Naive B cell (primary cell): ENCODE data around the gene CDH15. TPM values are rescaled to one million over a fixed set of nuclear protein-coding genes. Genes with fewer than 3 reads are reported as not detected.
A peak's percentile ranks its signal among the peaks of the same experiment; 100 is the strongest.
"Not testable (repeated sequence)": the region's sequence is repeated elsewhere in the genome, so short reads cannot be mapped to it uniquely, and the experiment has no call there.

Experiments
- ATAC-seq, 2 donors: fragments of 150-1000 bp; cut with Tn5 transposase; 2 replicates each; pipeline ENCODE4 v1.10.0; 2021; ENCODE audit warnings: low read depth in 2 of 2, mild to moderate bottlenecking in 2 of 2, moderate library complexity in 2 of 2
- DNase-seq: peaks from one replicate; pipeline ENCODE4 v3.0.0; 2022
- H3K27ac Mint-ChIP-seq, 6 donors: one replicate each; pipeline ENCODE4 v1.8.0; 2020 to 2022; ENCODE audit warnings: mild to moderate bottlenecking in 6 of 6, mixed read lengths in 6 of 6, moderate library complexity in 5 of 6, inconsistent platforms in 2 of 6
- H3K27me3 Mint-ChIP-seq, 3 donors: one replicate each; pipeline ENCODE4 v1.8.0; 2021 to 2022; ENCODE audit warnings: mixed read lengths in 3 of 3, mild to moderate bottlenecking in 1 of 3
- H3K36me3 Mint-ChIP-seq, 2 donors: one replicate each; pipeline ENCODE4 v1.8.0; 2020 to 2022; ENCODE audit warnings: mixed read lengths in 2 of 2, inconsistent platforms in 1 of 2, mild to moderate bottlenecking in 1 of 2
- H3K4me1 Mint-ChIP-seq, 3 donors: one replicate each; pipeline ENCODE4 v1.8.0; 2020 to 2022; ENCODE audit warnings: mixed read lengths in 3 of 3, inconsistent platforms in 1 of 3, mild to moderate bottlenecking in 1 of 3, moderate library complexity in 1 of 3
- H3K4me3 Mint-ChIP-seq, 8 donors: one replicate each; pipeline ENCODE4 v1.8.0; 2020 to 2022; ENCODE audit warnings: mild to moderate bottlenecking in 8 of 8, mixed read lengths in 8 of 8, moderate library complexity in 8 of 8, inconsistent platforms in 2 of 8
- H3K9me3 Mint-ChIP-seq, 7 donors: one replicate each; pipeline ENCODE4 v1.8.0; 2020 to 2022; ENCODE audit warnings: mixed read lengths in 7 of 7, mild to moderate bottlenecking in 5 of 7, inconsistent platforms in 2 of 7, moderate library complexity in 1 of 7
- polyA plus RNA-seq, 6 donors: library from polyadenylated mRNA; unstranded; fragments of 300-500 nt; fragmentation: Illumina TruSeq; gene quantifications; one replicate each; pipeline ENCODE4 v1.2.3, GENCODE V29; 2021; ENCODE audit warnings: low read depth in 6 of 6

CDH15 gene
- polyA plus RNA-seq, 6 donors from 2014 or later: not detected

GRCh38 chr16:89192186-89192955, 20.8 kb downstream of the CDH15 start:
- not testable (repeated sequence) for H3K36me3 Mint-ChIP-seq, H3K27ac Mint-ChIP-seq, H3K4me1 Mint-ChIP-seq, H3K9me3 Mint-ChIP-seq
- H3K27me3 Mint-ChIP-seq: peaks cover 0 to 14% (median 5%) of the 10 kb centered on the region in 3 donors
- ATAC-seq: peak; percentile 40 to 50
- H3K4me3 Mint-ChIP-seq: peak overlapping the region in 1 of 8 donors; percentile 48
- peak; percentile 64 for DNase-seq

GRCh38 chr16:89192956-89193575, 21.5 kb downstream of the CDH15 start:
- no peaks in the 10 kb centered on the region for H3K36me3 Mint-ChIP-seq
- DNase-seq (no peak), ATAC-seq (peak in 1 of 2 donors; percentile 10)
- H3K4me3 Mint-ChIP-seq: peak overlapping the region in 1 of 8 donors; percentile 48
- H3K27ac Mint-ChIP-seq: no peak overlapping the region
- no peaks in the 10 kb centered on the region for H3K9me3 Mint-ChIP-seq
- H3K4me1 Mint-ChIP-seq: peaks cover 0 to 4% (median 0%) of the 10 kb centered on the region in 3 donors
- peaks cover 0 to 21% (median 12%) of the 10 kb centered on the region in 3 donors for H3K27me3 Mint-ChIP-seq

GRCh38 chr16:89193576-89194293, 22.2 kb downstream of the CDH15 start:
- ATAC-seq (no peak), DNase-seq (no peak)
- Mint-ChIP-seq H3K36me3 (no peaks in the 10 kb centered on the region), H3K9me3 (no peaks in the 10 kb centered on the region), H3K4me1 (peaks cover 0 to 4% (median 0%) of the 10 kb centered on the region in 3 donors), H3K27ac (no peak overlapping the region), H3K27me3 (peaks cover 0 to 25% (median 14%) of the 10 kb centered on the region in 3 donors), H3K4me3 (peak overlapping the region in 2 of 8 donors; percentile 15 to 48)

DNA sequence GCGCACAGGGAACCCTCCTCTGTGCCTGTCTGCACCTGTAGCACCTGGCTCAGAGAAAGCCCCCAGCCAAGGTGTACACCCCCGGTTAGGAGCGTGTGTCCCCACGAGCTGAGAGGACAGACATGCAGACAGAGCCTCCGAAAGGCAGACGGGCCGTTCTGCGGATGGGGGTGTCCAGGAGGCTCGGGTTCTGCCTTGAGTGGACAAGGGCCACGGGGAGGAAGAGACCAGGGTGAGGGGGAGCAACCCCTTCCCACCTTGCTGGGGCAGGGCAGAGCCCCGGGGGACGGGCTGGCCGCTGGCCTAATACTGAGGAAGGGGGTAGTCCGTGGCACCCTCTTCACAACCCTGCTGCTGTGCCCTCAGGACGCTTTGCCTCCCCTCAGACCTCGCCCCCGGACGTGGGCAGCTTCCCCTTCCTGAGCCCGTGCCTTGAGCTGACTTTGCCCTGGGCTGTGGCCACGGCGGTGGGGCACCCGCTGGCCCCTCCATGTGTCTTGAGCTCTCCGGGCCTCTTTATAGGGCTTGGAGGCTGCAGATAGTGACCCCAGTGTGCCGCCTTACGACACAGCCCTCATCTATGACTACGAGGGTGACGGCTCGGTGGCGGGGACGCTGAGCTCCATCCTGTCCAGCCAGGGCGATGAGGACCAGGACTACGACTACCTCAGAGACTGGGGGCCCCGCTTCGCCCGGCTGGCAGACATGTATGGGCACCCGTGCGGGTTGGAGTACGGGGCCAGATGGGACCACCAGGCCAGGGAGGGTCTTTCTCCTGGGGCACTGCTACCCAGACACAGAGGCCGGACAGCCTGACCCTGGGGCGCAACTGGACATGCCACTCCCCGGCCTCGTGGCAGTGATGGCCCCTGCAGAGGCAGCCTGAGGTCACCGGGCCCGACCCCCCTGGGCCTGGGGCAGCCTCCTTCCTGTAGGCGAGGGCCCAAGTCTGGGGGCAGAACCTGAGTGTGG, 23.1 kb downstream of the CDH15 start:
- Mint-ChIP-seq H3K4me3 (peak overlapping the region in 1 of 8 donors; percentile 28), H3K27me3 (peaks cover 0 to 34% (median 14%) of the 10 kb centered on the region in 3 donors), H3K36me3 (no peaks in the 10 kb centered on the region), H3K9me3 (no peaks in the 10 kb centered on the region), H3K4me1 (peaks cover 0 to 4% (median 0%) of the 10 kb centered on the region in 3 donors), H3K27ac (peak overlapping the region in 1 of 6 donors; percentile 76)
- ATAC-seq (no peak), DNase-seq (no peak)

DNA sequence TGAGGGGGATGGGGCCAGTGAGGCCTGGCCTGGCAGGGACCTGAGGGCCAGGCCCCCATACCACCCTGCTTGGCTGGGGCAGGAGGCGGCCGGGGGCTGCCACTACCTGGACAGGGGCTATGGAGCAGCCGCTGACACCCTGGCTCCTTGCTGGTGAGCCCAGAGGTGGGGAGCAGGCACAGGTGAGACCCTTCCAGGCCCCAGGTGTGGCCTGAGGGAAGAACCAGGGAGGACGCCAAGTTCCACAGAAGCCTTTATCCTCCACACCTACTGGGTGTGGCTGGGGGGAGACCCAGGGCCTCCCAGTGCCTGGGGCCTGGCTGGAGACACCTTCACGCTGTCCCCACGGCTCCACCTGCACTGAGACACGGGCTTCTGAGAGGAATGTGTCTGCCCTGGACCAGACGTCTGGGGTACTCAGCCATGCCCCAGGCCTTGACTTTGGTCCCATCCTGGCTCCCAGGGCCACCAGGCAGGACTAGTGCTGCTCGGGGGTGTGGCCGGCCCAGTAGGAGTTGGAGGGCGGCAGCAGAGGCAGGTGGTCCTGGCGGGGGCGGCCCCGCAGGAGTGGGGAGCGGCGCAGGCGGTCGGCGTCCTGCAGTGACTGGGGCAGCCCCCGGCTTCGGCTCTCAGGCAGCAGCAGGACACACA, 24.1 kb downstream of the CDH15 start:
- ATAC-seq: no peak
- H3K4me3 Mint-ChIP-seq: no peak overlapping the region
- no peaks in the 10 kb centered on the region for H3K36me3 Mint-ChIP-seq
- no peak for DNase-seq
- H3K4me1 Mint-ChIP-seq: peaks cover 3 to 12% (median 8%) of the 10 kb centered on the region in 3 donors
- H3K27me3 Mint-ChIP-seq: peaks cover 0 to 45% (median 14%) of the 10 kb centered on the region in 3 donors
- no peak overlapping the region for H3K27ac Mint-ChIP-seq
- H3K9me3 Mint-ChIP-seq: no peaks in the 10 kb centered on the region

DNA sequence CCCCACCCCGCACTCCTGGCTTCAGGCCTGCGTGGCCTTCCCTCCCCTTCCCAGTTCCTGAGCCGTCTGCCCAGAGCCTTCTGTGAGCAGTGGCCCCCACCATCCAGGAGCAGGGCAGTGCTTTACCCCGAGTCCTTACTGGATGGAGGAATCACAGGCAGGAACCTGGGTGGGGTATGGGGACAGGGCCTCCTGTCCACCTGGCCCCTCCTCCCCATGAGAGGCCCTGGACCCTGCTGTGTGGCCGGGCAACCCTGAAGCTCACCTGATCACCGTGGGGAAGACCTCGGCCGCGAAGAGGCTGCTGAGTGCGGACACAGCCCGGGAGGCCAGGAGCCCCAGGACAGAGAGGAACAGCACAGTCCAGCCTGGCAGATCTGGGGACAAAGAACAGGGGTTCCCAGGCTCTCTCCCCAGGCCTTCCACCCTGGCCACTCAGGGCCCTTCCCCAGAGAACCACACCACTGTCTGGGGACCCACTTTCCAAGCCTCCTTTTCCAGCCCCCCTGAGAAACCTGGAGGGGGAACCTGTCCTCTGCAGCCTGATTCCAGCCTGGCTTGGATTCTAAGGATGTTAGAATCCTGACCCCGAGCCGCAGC, 25.6 kb downstream of the CDH15 start:
- no peak for ATAC-seq

GRCh38 chr16:89197633-89198416, 26.3 kb downstream of the CDH15 start:
- H3K36me3 Mint-ChIP-seq: peaks cover 0 to 2% of the 10 kb centered on the region in 2 donors
- no peak overlapping the region for H3K4me3 Mint-ChIP-seq
- peaks cover 0 to 3% (median 2%) of the 10 kb centered on the region in 7 donors for H3K9me3 Mint-ChIP-seq
- peaks cover 9 to 14% (median 9%) of the 10 kb centered on the region in 3 donors for H3K4me1 Mint-ChIP-seq
- H3K27ac Mint-ChIP-seq: no peak overlapping the region
- peaks cover 2 to 52% (median 18%) of the 10 kb centered on the region in 3 donors for H3K27me3 Mint-ChIP-seq
- ATAC-seq (no peak), DNase-seq (no peak)

More for the DNA sequence above, 25.6 kb downstream of the CDH15 start:
- Mint-ChIP-seq H3K9me3 (no peaks in the 10 kb centered on the region), H3K27ac (no peak overlapping the region), H3K4me1 (peaks cover 4 to 10% (median 9%) of the 10 kb centered on the region in 3 donors), H3K4me3 (no peak overlapping the region), H3K36me3 (no peaks in the 10 kb centered on the region), H3K27me3 (peaks cover 0 to 46% (median 14%) of the 10 kb centered on the region in 3 donors)
- no peak for DNase-seq

DNA sequence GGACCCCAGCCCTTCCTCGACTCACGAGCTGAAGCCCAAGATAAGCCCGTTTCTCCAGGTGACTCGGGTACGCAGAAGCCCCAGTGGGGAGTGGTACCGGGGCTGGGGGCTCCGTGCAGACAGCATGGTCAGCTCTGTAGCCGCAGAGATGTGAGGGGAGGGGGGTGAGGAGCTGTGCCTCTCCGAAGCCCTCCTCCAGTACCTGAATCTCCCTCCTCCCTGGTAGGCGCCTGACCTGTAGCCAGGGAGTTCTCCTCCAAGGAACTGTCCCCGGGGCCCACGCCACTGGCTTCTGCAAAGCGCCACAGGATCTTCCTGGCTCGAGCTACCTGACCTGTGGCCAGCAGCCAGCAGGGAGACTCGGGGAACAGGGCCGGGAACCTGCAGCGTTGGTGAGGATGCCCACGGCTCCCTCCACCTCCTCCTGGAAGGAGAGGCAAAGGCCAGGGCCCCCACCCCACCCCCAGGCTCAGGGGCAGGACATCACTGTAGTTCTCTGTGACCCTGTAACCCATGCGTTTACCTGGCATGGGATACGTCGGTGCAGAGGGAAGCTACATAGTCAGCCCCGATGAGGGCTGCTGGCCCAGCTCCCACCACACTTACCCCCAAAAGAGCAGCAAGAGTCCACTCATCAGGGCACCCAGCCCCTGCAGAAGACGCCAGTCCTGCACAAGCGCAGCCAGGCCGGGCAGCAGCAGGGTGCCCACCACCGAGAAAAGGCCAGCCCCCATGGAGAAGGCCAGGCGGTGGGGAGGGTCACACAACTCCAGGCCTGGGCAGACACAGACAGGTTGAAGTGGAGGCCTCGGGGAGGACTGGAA, 27.1 kb downstream of the CDH15 start:
- Mint-ChIP-seq H3K27ac (peak overlapping the region in 1 of 6 donors; percentile 60), H3K9me3 (peaks cover 0 to 10% (median 7%) of the 10 kb centered on the region in 7 donors), H3K36me3 (peaks cover 0 to 8% of the 10 kb centered on the region in 2 donors), H3K4me1 (peaks cover 12 to 18% (median 14%) of the 10 kb centered on the region in 3 donors), H3K27me3 (peaks cover 10 to 60% (median 26%) of the 10 kb centered on the region in 3 donors), H3K4me3 (peak overlapping the region in 3 of 8 donors; percentile 5 to 37 (median 6))
- ATAC-seq: no peak
- DNase-seq: no peak

GRCh38 chr16:89199241-89200123, 27.9 kb downstream of the CDH15 start:
- no peak for ATAC-seq
- Mint-ChIP-seq H3K27ac (no peak overlapping the region), H3K9me3 (peaks cover 0 to 12% (median 7%) of the 10 kb centered on the region in 7 donors), H3K4me3 (peak overlapping the region in 6 of 8 donors; percentile 16 to 53 (median 33)), H3K36me3 (peaks cover 0 to 8% of the 10 kb centered on the region in 2 donors), H3K4me1 (peaks cover 12 to 18% (median 14%) of the 10 kb centered on the region in 3 donors), H3K27me3 (peaks cover 17 to 68% (median 35%) of the 10 kb centered on the region in 3 donors)
- DNase-seq: no peak
